Spleen (tissue), 11 donors: Measurements from ENCODE around the gene CLOCK. TPM values are rescaled to one million over a fixed set of nuclear protein-coding genes. Genes with fewer than 3 reads are reported as not detected.

ENCODE experiments used
- DNase-seq: peaks from one replicate; pipeline ENCODE4 v3.0.0-alpha.2; 2020
- H3K27ac ChIP-seq, 8 donors: fragments of 200-600 bp; sonication (generic) in 7 of 8; 1 replicate in 4 of 8; 2 replicates in 4 of 8; pipeline versions ENCODE4 v1.5.0 to v1.8.0; 2016 to 2021; ENCODE audit warnings: inconsistent platforms in 4 of 8, mild to moderate bottlenecking in 4 of 8, moderate library complexity in 1 of 8
- H3K27me3 ChIP-seq, 7 donors: fragments of 200-600 bp; sonication (generic) in 6 of 7; replicated peaks in 1 of 7; 1 replicate in 4 of 7; 2 replicates in 3 of 7; pipeline versions ENCODE4 v1.5.0 to v1.8.0; 2016 to 2021; ENCODE audit warnings: inconsistent platforms in 3 of 7, mild to moderate bottlenecking in 1 of 7
- H3K36me3 ChIP-seq, 6 donors: fragments of 200-600 bp; sonication (generic) in 5 of 6; 1 replicate in 4 of 6; 2 replicates in 2 of 6; pipeline versions ENCODE4 v1.5.0 to v1.8.0; 2016 to 2021; ENCODE audit warnings: inconsistent platforms in 2 of 6
- H3K4me1 ChIP-seq, 6 donors: fragments of 200-600 bp; sonication (generic) in 5 of 6; 1 replicate in 3 of 6; 2 replicates in 3 of 6; pipeline versions ENCODE4 v1.5.0 to v1.8.0; 2016 to 2021; ENCODE audit warnings: inconsistent platforms in 3 of 6
- H3K4me3 ChIP-seq, 8 donors: fragments of 200-600 bp; sonication (generic) in 7 of 8; 1 replicate in 4 of 8; 2 replicates in 4 of 8; pipeline versions ENCODE4 v1.5.0 to v1.8.0; 2016 to 2021; ENCODE audit warnings: inconsistent platforms in 4 of 8, mild to moderate bottlenecking in 4 of 8, moderate library complexity in 2 of 8
- H3K9me3 ChIP-seq, 8 donors: fragments of 200-600 bp; sonication (generic) in 7 of 8; 1 replicate in 4 of 8; 2 replicates in 4 of 8; pipeline versions ENCODE4 v1.5.0 to v1.8.0; 2016 to 2021; ENCODE audit warnings: inconsistent platforms in 4 of 8
- POLR2A ChIP-seq, 3 donors: fragments of 450-650 bp; IDR thresholded peaks; one replicate each; pipeline ENCODE4 v1.5.1; 2017; ENCODE audit warnings: antibody characterized with exemption in 3 of 3, mild to moderate bottlenecking in 1 of 3
- POLR2AphosphoS5 ChIP-seq, 3 donors: sonication (generic); formaldehyde crosslinking; IDR thresholded peaks; one replicate each; pipeline ENCODE4 v1.5.1; 2017; ENCODE audit warnings: antibody characterized with exemption in 3 of 3
- WGBS, 5 donors: extraction: QIAGEN DNeasy Blood & Tissue Kit in 3 of 5; methylation state at CpG; one replicate each; pipeline versions ENCODE4 v1.1.5 to v1.1.7; 2013 to 2018; 5-methylcytosine and 5-hydroxymethylcytosine counted together
- intact Hi-C: fragments of 100-400 bp; cut with DNase I; formaldehyde crosslinking; loops from one replicate; pipeline ENCODE4 v1.15.0; 2023; ENCODE audit warnings: low total_unique reads
- polyA plus RNA-seq, 3 donors: library from polyadenylated mRNA; stranded (reverse); fragments of 200-250 nt; gene quantifications; one replicate each; pipeline ENCODE4 v1.2.1, GENCODE V29; 2013
- total RNA-seq, 7 donors: library from RNA; depleted of rRNA in 3 of 7; stranded (reverse); fragments of >200 nt in 3 of 7; fragmentation: NEBNext Ultra II Directional in 4 of 7; extraction: Animal tissue kit (Norgen Biotek cat#: 25700) in 4 of 7; gene quantifications; one replicate each; pipeline versions ENCODE4 v1.1.0 to v1.2.1, GENCODE V29; 2016 to 2021
- TF ChIP-seq, protein P1 (sequence below), 11 experiments: fragments of 200-600 bp in 7 of 11; fragments of 450-650 bp in 4 of 11; sonication (generic) in 4 of 11; IDR thresholded peaks in 8 of 11; conservative IDR thresholded peaks in 3 of 11; 1 replicate in 7 of 11; 2 replicates in 4 of 11; pipeline versions ENCODE4 v1.4.0 to v1.8.0; 2016 to 2021; ENCODE audit warnings: antibody characterized with exemption in 11 of 11, inconsistent platforms in 4 of 11, mild to moderate bottlenecking in 1 of 11
- donor health status: healthy with polysubstance abuse.
- donor health status: DM: no; HTN: no; CAD: no; lungs with moderate emphysema.
- donor health status: DM: no; HTN: no; CAD: no.
- donor health status: Bipolar disorder and iron deficiency.
- donor health status: healthy.
- donor health status: DM: no; HTN: no; CAD: no.
- donor health status: DM: yes; HTN: yes; CAD: no.

Gene CLOCK
- total and polyA plus RNA-seq, 10 donors, result 1.9 to 29.4 (median 18.1) TPM

DNA sequence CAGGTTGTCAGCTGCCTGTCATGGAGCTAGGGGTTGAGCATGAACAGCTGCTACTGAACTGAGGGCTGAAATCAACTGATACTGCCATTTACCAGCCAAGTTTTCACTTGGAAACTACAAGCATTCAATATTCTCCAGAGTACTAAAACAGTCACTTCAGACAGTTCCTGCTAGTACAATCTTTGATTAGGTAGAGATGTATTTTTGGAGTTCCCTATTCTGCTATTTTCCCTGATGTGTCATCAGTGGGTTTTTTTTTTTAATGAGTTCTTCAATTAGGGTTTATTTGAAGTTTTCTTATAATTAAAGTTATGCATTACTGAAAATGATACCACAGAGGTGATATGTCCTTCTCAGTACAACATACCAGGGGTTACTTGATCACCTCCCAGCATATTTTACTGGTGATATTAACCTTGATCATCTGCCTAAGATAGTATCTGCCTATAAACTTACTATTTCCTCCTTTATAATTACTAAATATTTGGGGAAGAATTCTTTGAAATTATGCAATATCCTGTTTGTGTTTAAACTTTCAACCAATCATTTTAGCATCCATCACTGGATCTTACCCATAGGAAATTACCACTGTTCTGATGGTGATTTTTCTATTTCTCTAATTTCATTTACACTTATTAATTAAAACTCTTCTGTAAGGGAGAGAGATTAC is 31.8 kb upstream of the CLOCK start:
- no peak for DNase-seq
- H3K27ac ChIP-seq, result no peak overlapping the region
- TF ChIP-seq, protein P1, sequence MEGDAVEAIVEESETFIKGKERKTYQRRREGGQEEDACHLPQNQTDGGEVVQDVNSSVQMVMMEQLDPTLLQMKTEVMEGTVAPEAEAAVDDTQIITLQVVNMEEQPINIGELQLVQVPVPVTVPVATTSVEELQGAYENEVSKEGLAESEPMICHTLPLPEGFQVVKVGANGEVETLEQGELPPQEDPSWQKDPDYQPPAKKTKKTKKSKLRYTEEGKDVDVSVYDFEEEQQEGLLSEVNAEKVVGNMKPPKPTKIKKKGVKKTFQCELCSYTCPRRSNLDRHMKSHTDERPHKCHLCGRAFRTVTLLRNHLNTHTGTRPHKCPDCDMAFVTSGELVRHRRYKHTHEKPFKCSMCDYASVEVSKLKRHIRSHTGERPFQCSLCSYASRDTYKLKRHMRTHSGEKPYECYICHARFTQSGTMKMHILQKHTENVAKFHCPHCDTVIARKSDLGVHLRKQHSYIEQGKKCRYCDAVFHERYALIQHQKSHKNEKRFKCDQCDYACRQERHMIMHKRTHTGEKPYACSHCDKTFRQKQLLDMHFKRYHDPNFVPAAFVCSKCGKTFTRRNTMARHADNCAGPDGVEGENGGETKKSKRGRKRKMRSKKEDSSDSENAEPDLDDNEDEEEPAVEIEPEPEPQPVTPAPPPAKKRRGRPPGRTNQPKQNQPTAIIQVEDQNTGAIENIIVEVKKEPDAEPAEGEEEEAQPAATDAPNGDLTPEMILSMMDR (IDR thresholded peaks at IDR 0.05 in 8 of 11, conservative IDR thresholded peaks at IDR 0.05 in 3 of 11), result no peak
- TF ChIP-seq POLR2AphosphoS5 (IDR thresholded peaks at IDR 0.05), result no peak
- TF ChIP-seq POLR2A (IDR thresholded peaks at IDR 0.05), result no peak
- H3K36me3 ChIP-seq, result no peaks in the 10 kb centered on the region
- no peaks in the 10 kb centered on the region for H3K4me1 ChIP-seq
- peaks cover 0 to 56% (median 46%) of the 10 kb centered on the region in 8 donors for H3K9me3 ChIP-seq
- H3K4me3 ChIP-seq, result no peak overlapping the region
- H3K27me3 ChIP-seq, result no peaks in the 10 kb centered on the region
- intact Hi-C loops, result no loop called here

DNA sequence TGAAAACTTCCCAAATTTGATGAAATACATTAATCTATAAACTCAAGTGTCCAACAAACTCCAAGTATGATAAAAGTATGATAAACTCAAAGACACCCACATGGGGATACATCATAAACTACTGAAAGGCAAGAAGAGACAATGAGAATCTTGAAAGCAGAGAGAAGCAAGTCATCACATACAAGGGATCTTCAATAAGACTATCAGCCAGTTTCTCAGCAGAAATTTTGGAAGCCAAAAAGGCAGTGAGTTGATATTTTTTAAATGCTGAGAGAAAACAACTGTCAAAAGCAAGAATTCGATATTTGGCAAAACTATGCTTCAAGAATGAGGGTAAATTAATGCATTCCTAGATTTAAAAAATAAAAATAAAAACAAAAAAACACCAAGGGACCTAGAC is 28.8 kb upstream of the CLOCK start:
- H3K4me3 ChIP-seq, result no peak overlapping the region
- TF ChIP-seq POLR2AphosphoS5 (IDR thresholded peaks at IDR 0.05) (no peak), POLR2A (IDR thresholded peaks at IDR 0.05) (no peak)
- TF ChIP-seq, protein P1 (IDR thresholded peaks at IDR 0.05 in 8 of 11, conservative IDR thresholded peaks at IDR 0.05 in 3 of 11), result no peak
- WGBS, 5 donors, result 69 to 93% (median 83%) methylated on average over 1 of the region's 1 CpG

DNA sequence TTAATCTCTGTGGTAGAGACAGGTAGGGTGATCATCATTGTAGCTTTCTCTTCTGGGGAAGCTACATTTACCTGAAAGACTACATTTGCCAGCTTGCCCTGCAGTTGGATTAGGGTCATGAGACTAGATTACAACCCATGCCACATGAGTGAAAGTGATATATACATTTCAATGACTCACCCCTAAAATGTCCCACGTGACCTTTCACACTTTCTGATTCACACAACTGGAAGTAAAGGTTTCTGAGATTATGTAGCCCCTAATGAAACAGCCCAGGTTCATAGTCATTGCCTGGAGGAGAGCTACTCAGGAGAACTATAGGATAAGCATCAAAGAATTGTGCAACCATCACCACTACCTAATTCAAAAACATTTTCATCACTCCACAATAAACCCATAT is 27.5 kb upstream of the CLOCK start:
- TF ChIP-seq POLR2AphosphoS5 (IDR thresholded peaks at IDR 0.05) (no peak), POLR2A (IDR thresholded peaks at IDR 0.05) (no peak)
- TF ChIP-seq, protein P1 (IDR thresholded peaks at IDR 0.05 in 8 of 11, conservative IDR thresholded peaks at IDR 0.05 in 3 of 11), result no peak
- Histone ChIP-seq H3K4me1 (no peaks in the 10 kb centered on the region), H3K36me3 (no peaks in the 10 kb centered on the region), H3K9me3 (peaks cover 0 to 48% (median 38%) of the 10 kb centered on the region in 8 donors), H3K27me3 (no peaks in the 10 kb centered on the region), H3K27ac (no peak overlapping the region), H3K4me3 (no peak overlapping the region)
- 43 to 86% (median 67%) methylated on average over 1 of the region's 1 CpG for WGBS, 5 donors
- intact Hi-C loops, result no loop called here
- no peak for DNase-seq

More for the DNA sequence above, 28.8 kb upstream of the CLOCK start:
- Histone ChIP-seq H3K4me1 (no peaks in the 10 kb centered on the region), H3K36me3 (no peaks in the 10 kb centered on the region), H3K27me3 (no peaks in the 10 kb centered on the region), H3K27ac (no peak overlapping the region), H3K9me3 (peaks cover 0 to 48% (median 38%) of the 10 kb centered on the region in 8 donors)
- intact Hi-C loops, result no loop called here
- no peak for DNase-seq

DNA sequence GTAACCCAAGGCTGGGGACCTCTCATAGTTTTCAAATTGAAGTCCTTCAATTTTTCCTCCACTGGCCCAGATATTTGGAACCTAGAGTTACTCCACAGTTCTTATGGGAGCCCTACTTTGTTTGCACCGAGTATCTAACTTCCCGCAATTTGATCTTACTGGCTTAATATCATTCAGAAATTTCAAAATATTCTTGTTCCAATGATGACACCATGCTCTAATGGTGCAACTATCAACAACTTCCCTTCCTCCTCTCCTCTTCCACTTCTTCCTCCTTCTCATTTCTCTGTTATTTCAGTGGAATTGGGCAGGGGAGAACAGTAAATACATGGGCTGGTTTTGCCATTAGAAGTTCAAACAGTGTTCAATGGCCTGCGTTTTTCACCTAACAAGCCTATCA is 25.1 kb upstream of the CLOCK start:
- no peak for DNase-seq
- WGBS, 5 donors, result 66 to 91% (median 84%) methylated on average over 3 of the region's 3 CpGs
- H3K27me3 ChIP-seq, result no peaks in the 10 kb centered on the region
- no peaks in the 10 kb centered on the region for H3K4me1 ChIP-seq
- peaks cover 0 to 31% (median 27%) of the 10 kb centered on the region in 8 donors for H3K9me3 ChIP-seq
- TF ChIP-seq, protein P1 (IDR thresholded peaks at IDR 0.05 in 8 of 11, conservative IDR thresholded peaks at IDR 0.05 in 3 of 11), result no peak
- TF ChIP-seq POLR2A (IDR thresholded peaks at IDR 0.05), result no peak
- TF ChIP-seq POLR2AphosphoS5 (IDR thresholded peaks at IDR 0.05), result no peak
- H3K27ac ChIP-seq, result no peak overlapping the region
- no peaks in the 10 kb centered on the region for H3K36me3 ChIP-seq
- H3K4me3 ChIP-seq, result no peak overlapping the region
- intact Hi-C loops, result no loop called here
